Measurements from ENCODE around the gene ASIC2.

The ASIC2 gene

GRCh38 chr17:33113991-33114370 lies 179.1 kb downstream of the ASIC2 start:
- no peak for DNase-seq (ENCODE audit: low read depth)

GRCh38 chr17:33113276-33113990 lies 179.7 kb downstream of the ASIC2 start:
- no peak for DNase-seq (ENCODE audit: low read depth)

- no peak for DNase-seq (ENCODE audit: low read depth)
These were observed 180.3 kb downstream of the ASIC2 start for GRCh38 chr17:33112763-33113162.

- no peak for DNase-seq (ENCODE audit: low read depth)
These were observed 183.6 kb downstream of the ASIC2 start for GRCh38 chr17:33109336-33110072.

- DNase-seq (ENCODE audit: low read depth) = no peak
These were observed 186.4 kb downstream of the ASIC2 start for GRCh38 chr17:33106525-33107165.

GRCh38 chr17:33105911-33106310 lies 187.2 kb downstream of the ASIC2 start:
- no peak for DNase-seq (ENCODE audit: low read depth)

- no peak for DNase-seq (ENCODE audit: low read depth)
These were observed 193.2 kb downstream of the ASIC2 start for GRCh38 chr17:33099906-33100305.

- DNase-seq (ENCODE audit: low read depth) = no peak
These were observed 193.8 kb downstream of the ASIC2 start for GRCh38 chr17:33099252-33099651.

- DNase-seq (ENCODE audit: low read depth) = no peak
These were observed 195.7 kb downstream of the ASIC2 start for GRCh38 chr17:33097411-33097810.

GRCh38 chr17:33096161-33096560 lies 196.9 kb downstream of the ASIC2 start:
- DNase-seq (ENCODE audit: low read depth) = no peak

- no peak for DNase-seq (ENCODE audit: low read depth)
These were observed 201.8 kb downstream of the ASIC2 start for GRCh38 chr17:33091271-33091670.

GRCh38 chr17:33090806-33091205 lies 202.3 kb downstream of the ASIC2 start:
- DNase-seq (ENCODE audit: low read depth) = no peak

- DNase-seq (ENCODE audit: low read depth) = no peak
These were observed 206.2 kb downstream of the ASIC2 start for GRCh38 chr17:33086878-33087277.

GRCh38 chr17:33086041-33086440 lies 207.1 kb downstream of the ASIC2 start:
- no peak for DNase-seq (ENCODE audit: low read depth)

GRCh38 chr17:33085256-33085655 lies 207.8 kb downstream of the ASIC2 start:
- DNase-seq (ENCODE audit: low read depth) = no peak

GRCh38 chr17:33084755-33085154 lies 208.3 kb downstream of the ASIC2 start:
- no peak for DNase-seq (ENCODE audit: low read depth)

- DNase-seq (ENCODE audit: low read depth) = no peak
These were observed 210.4 kb downstream of the ASIC2 start for GRCh38 chr17:33082529-33083173.

- DNase-seq (ENCODE audit: low read depth) = no peak
These were observed 213.0 kb downstream of the ASIC2 start for GRCh38 chr17:33080091-33080490.

- DNase-seq (ENCODE audit: low read depth) = no peak
These were observed 213.9 kb downstream of the ASIC2 start for GRCh38 chr17:33079201-33079600.

GRCh38 chr17:33076979-33077378 lies 216.1 kb downstream of the ASIC2 start:
- no peak for DNase-seq (ENCODE audit: low read depth)

- DNase-seq (ENCODE audit: low read depth) = no peak
These were observed 219.7 kb downstream of the ASIC2 start for GRCh38 chr17:33073416-33073815.

GRCh38 chr17:33072421-33073161 lies 220.5 kb downstream of the ASIC2 start:
- DNase-seq (ENCODE audit: low read depth) = no peak
